ENCODE measurements around the gene FAM3C.
"Not testable (repeated sequence)": the region's sequence is repeated elsewhere in the genome, so short reads cannot be mapped to it uniquely, and the experiment has no call there.

Gene FAM3C

GRCh38 chr7:121395961-121396757 is at the start of gene FAM3C:
FAM3C (minus strand) TSS chr7:121396308; CDS start chr7:121382969, 13,339 bp downstream.
- Histone ChIP-seq H3K9me3 (ENCODE audit: control insufficient read depth, low read depth, low read length) (no peaks in the 10 kb centered on the region), H3K4me3 (ENCODE audit: low read length) (peak within 1 kb of the TSS; percentile 95), H3K36me3 (ENCODE audit: control insufficient read depth, low read depth, low read length) (no peaks in the 10 kb centered on the region), H3K27me3 (ENCODE audit: control insufficient read depth, insufficient read depth, low read length) (no peaks in the 10 kb centered on the region), H3K4me1 (ENCODE audit: control insufficient read depth, low read depth, low read length) (peaks cover 4% of the 10 kb centered on the region), H3K27ac (ENCODE audit: low read length) (no peak within 1 kb of the TSS), H3K9ac (ENCODE audit: low read length) (peak within 1 kb of the TSS; percentile 78)

- peaks cover 9% of the 10 kb centered on the region for H3K4me1 ChIP-seq (ENCODE audit: control insufficient read depth, low read depth, low read length)
- H3K9ac ChIP-seq (ENCODE audit: low read length): no peak overlapping the region
- no peak overlapping the region for H3K4me3 ChIP-seq (ENCODE audit: low read length)
- H3K36me3 ChIP-seq (ENCODE audit: control insufficient read depth, low read depth, low read length): no peaks in the 10 kb centered on the region
- H3K27me3 ChIP-seq (ENCODE audit: control insufficient read depth, insufficient read depth, low read length): no peaks in the 10 kb centered on the region
- no peaks in the 10 kb centered on the region for H3K9me3 ChIP-seq (ENCODE audit: control insufficient read depth, low read depth, low read length)
- no peak overlapping the region for H3K27ac ChIP-seq (ENCODE audit: low read length)
Observed at GRCh38 chr7:121442845-121443244, 46.7 kb upstream of the FAM3C start.

GRCh38 chr7:121440857-121441503 is 44.9 kb upstream of the FAM3C start:
- Histone ChIP-seq H3K9ac (ENCODE audit: low read length) (no peak overlapping the region), H3K36me3 (ENCODE audit: control insufficient read depth, low read depth, low read length) (no peaks in the 10 kb centered on the region), H3K27ac (ENCODE audit: low read length) (no peak overlapping the region), H3K4me1 (ENCODE audit: control insufficient read depth, low read depth, low read length) (peaks cover 15% of the 10 kb centered on the region), H3K27me3 (ENCODE audit: control insufficient read depth, insufficient read depth, low read length) (no peaks in the 10 kb centered on the region), H3K9me3 (ENCODE audit: control insufficient read depth, low read depth, low read length) (no peaks in the 10 kb centered on the region), H3K4me3 (ENCODE audit: low read length) (no peak overlapping the region)

GRCh38 chr7:121438043-121438955 is 42.2 kb upstream of the FAM3C start:
- H3K9me3 ChIP-seq (ENCODE audit: control insufficient read depth, low read depth, low read length); H3K27ac ChIP-seq (ENCODE audit: low read length); H3K27me3 ChIP-seq (ENCODE audit: control insufficient read depth, insufficient read depth, low read length); H3K36me3 ChIP-seq (ENCODE audit: control insufficient read depth, low read depth, low read length): not testable (repeated sequence)
- H3K9ac ChIP-seq (ENCODE audit: low read length): peak overlapping the region; percentile 17
- H3K4me1 ChIP-seq (ENCODE audit: control insufficient read depth, low read depth, low read length): peaks cover 15% of the 10 kb centered on the region
- peak overlapping the region; percentile 21 for H3K4me3 ChIP-seq (ENCODE audit: low read length)

- peak overlapping the region; percentile 16 for H3K9ac ChIP-seq (ENCODE audit: low read length)
- H3K9me3 ChIP-seq (ENCODE audit: control insufficient read depth, low read depth, low read length): no peaks in the 10 kb centered on the region
- no peak overlapping the region for H3K27ac ChIP-seq (ENCODE audit: low read length)
- H3K4me3 ChIP-seq (ENCODE audit: low read length): no peak overlapping the region
- peaks cover 15% of the 10 kb centered on the region for H3K4me1 ChIP-seq (ENCODE audit: control insufficient read depth, low read depth, low read length)
- H3K36me3 ChIP-seq (ENCODE audit: control insufficient read depth, low read depth, low read length): no peaks in the 10 kb centered on the region
- no peaks in the 10 kb centered on the region for H3K27me3 ChIP-seq (ENCODE audit: control insufficient read depth, insufficient read depth, low read length)
Observed at GRCh38 chr7:121437470-121437869, 41.4 kb upstream of the FAM3C start.

GRCh38 chr7:121436688-121437087 is 40.6 kb upstream of the FAM3C start:
- Histone ChIP-seq H3K4me1 (ENCODE audit: control insufficient read depth, low read depth, low read length) (peaks cover 15% of the 10 kb centered on the region), H3K4me3 (ENCODE audit: low read length) (no peak overlapping the region), H3K36me3 (ENCODE audit: control insufficient read depth, low read depth, low read length) (no peaks in the 10 kb centered on the region), H3K9ac (ENCODE audit: low read length) (no peak overlapping the region), H3K9me3 (ENCODE audit: control insufficient read depth, low read depth, low read length) (no peaks in the 10 kb centered on the region), H3K27me3 (ENCODE audit: control insufficient read depth, insufficient read depth, low read length) (no peaks in the 10 kb centered on the region), H3K27ac (ENCODE audit: low read length) (no peak overlapping the region)

- Histone ChIP-seq H3K27ac (ENCODE audit: low read length) (no peak overlapping the region), H3K4me3 (ENCODE audit: low read length) (no peak overlapping the region), H3K27me3 (ENCODE audit: control insufficient read depth, insufficient read depth, low read length) (no peaks in the 10 kb centered on the region), H3K9me3 (ENCODE audit: control insufficient read depth, low read depth, low read length) (no peaks in the 10 kb centered on the region), H3K36me3 (ENCODE audit: control insufficient read depth, low read depth, low read length) (no peaks in the 10 kb centered on the region), H3K9ac (ENCODE audit: low read length) (no peak overlapping the region), H3K4me1 (ENCODE audit: control insufficient read depth, low read depth, low read length) (peaks cover 15% of the 10 kb centered on the region)
Observed at GRCh38 chr7:121436136-121436535, 40.0 kb upstream of the FAM3C start.

- peaks cover 13% of the 10 kb centered on the region for H3K4me1 ChIP-seq (ENCODE audit: control insufficient read depth, low read depth, low read length)
- H3K27me3 ChIP-seq (ENCODE audit: control insufficient read depth, insufficient read depth, low read length): no peaks in the 10 kb centered on the region
- H3K36me3 ChIP-seq (ENCODE audit: control insufficient read depth, low read depth, low read length): no peaks in the 10 kb centered on the region
- no peak overlapping the region for H3K4me3 ChIP-seq (ENCODE audit: low read length)
- H3K27ac ChIP-seq (ENCODE audit: low read length): no peak overlapping the region
- H3K9me3 ChIP-seq (ENCODE audit: control insufficient read depth, low read depth, low read length): no peaks in the 10 kb centered on the region
- no peak overlapping the region for H3K9ac ChIP-seq (ENCODE audit: low read length)
Observed at GRCh38 chr7:121433775-121434174, 37.7 kb upstream of the FAM3C start.

- H3K4me1 ChIP-seq (ENCODE audit: control insufficient read depth, low read depth, low read length); H3K27ac ChIP-seq (ENCODE audit: low read length); H3K9me3 ChIP-seq (ENCODE audit: control insufficient read depth, low read depth, low read length); H3K27me3 ChIP-seq (ENCODE audit: control insufficient read depth, insufficient read depth, low read length); H3K4me3 ChIP-seq (ENCODE audit: low read length); H3K36me3 ChIP-seq (ENCODE audit: control insufficient read depth, low read depth, low read length); H3K9ac ChIP-seq (ENCODE audit: low read length): not testable (repeated sequence)
Observed at GRCh38 chr7:121432486-121432885, 36.4 kb upstream of the FAM3C start.

GRCh38 chr7:121431996-121432395 is 35.9 kb upstream of the FAM3C start:
- H3K4me3 ChIP-seq (ENCODE audit: low read length): no peak overlapping the region
- no peak overlapping the region for H3K9ac ChIP-seq (ENCODE audit: low read length)
- no peaks in the 10 kb centered on the region for H3K27me3 ChIP-seq (ENCODE audit: control insufficient read depth, insufficient read depth, low read length)
- H3K36me3 ChIP-seq (ENCODE audit: control insufficient read depth, low read depth, low read length): no peaks in the 10 kb centered on the region
- no peaks in the 10 kb centered on the region for H3K4me1 ChIP-seq (ENCODE audit: control insufficient read depth, low read depth, low read length)
- no peak overlapping the region for H3K27ac ChIP-seq (ENCODE audit: low read length)
- no peaks in the 10 kb centered on the region for H3K9me3 ChIP-seq (ENCODE audit: control insufficient read depth, low read depth, low read length)

- Histone ChIP-seq H3K4me3 (ENCODE audit: low read length) (no peak overlapping the region), H3K9ac (ENCODE audit: low read length) (no peak overlapping the region), H3K4me1 (ENCODE audit: control insufficient read depth, low read depth, low read length) (no peaks in the 10 kb centered on the region)
Observed at GRCh38 chr7:121431389-121431995, 35.4 kb upstream of the FAM3C start.

More at GRCh38 chr7:121431389-121431995, 35.4 kb upstream of the FAM3C start:
- Histone ChIP-seq H3K9me3 (ENCODE audit: control insufficient read depth, low read depth, low read length) (no peaks in the 10 kb centered on the region), H3K27ac (ENCODE audit: low read length) (no peak overlapping the region), H3K36me3 (ENCODE audit: control insufficient read depth, low read depth, low read length) (no peaks in the 10 kb centered on the region), H3K27me3 (ENCODE audit: control insufficient read depth, insufficient read depth, low read length) (no peaks in the 10 kb centered on the region)
